MM.1S (cell line): ENCODE data around the gene BICDL2.

Experiments used
- DNase-seq: peaks from one replicate; pipeline ENCODE4 v3.0.0-alpha.2; 2015
- H2AFZ ChIP-seq: fragments of 300-600 bp; sonication (generic); 2 replicates; pipeline ENCODE4 v1.6.0; 2016; ENCODE audit warnings: antibody characterized with exemption, low read length
- H3F3A ChIP-seq: fragments of 300-600 bp; sonication (generic); 2 replicates; pipeline ENCODE4 v1.6.1; 2016; ENCODE audit warnings: mild to moderate bottlenecking, antibody characterized with exemption, low read length, moderate library complexity, mixed read lengths; ENCODE audit not compliant: insufficient read depth
- H3K27ac ChIP-seq: fragments of 300-600 bp; sonication (generic); 2 replicates; pipeline ENCODE4 v1.5.1; 2016; ENCODE audit warnings: mild to moderate bottlenecking, low read length
- H3K27me3 ChIP-seq: fragments of 300-600 bp; sonication (generic); replicated peaks from 2 replicates; pipeline ENCODE4 v1.6.0; 2016; ENCODE audit warnings: low read length; ENCODE audit not compliant: insufficient read depth
- H3K36me3 ChIP-seq: fragments of 300-600 bp; sonication (generic); replicated peaks from 2 replicates; pipeline ENCODE4 v1.6.1; 2016; ENCODE audit warnings: mild to moderate bottlenecking, low read length, mixed read lengths; ENCODE audit not compliant: insufficient read depth
- H3K4me1 ChIP-seq: fragments of 300-600 bp; sonication (generic); 2 replicates; pipeline ENCODE4 v1.6.1; 2016; ENCODE audit warnings: low read length, mixed read lengths
- H3K4me2 ChIP-seq: fragments of 300-600 bp; sonication (generic); 2 replicates; pipeline ENCODE4 v1.6.0; 2016; ENCODE audit warnings: low read depth, low read length
- H3K4me3 ChIP-seq: fragments of 300-600 bp; sonication (generic); 2 replicates; pipeline ENCODE4 v1.5.1; 2016; ENCODE audit warnings: low read length, mixed read lengths
- H3K79me2 ChIP-seq: fragments of 300-600 bp; sonication (generic); 2 replicates; pipeline ENCODE4 v1.6.1; 2016; ENCODE audit warnings: mixed run types, low read length, mixed read lengths
- H3K9ac ChIP-seq: fragments of 300-600 bp; sonication (generic); 2 replicates; pipeline ENCODE4 v1.6.1; 2016; ENCODE audit warnings: low read length, mixed read lengths
- H3K9me2 ChIP-seq: fragments of 300-600 bp; sonication (generic); replicated peaks from 2 replicates; pipeline ENCODE4 v1.6.1; 2016; ENCODE audit warnings: mild to moderate bottlenecking, low read length, mixed read lengths; ENCODE audit not compliant: insufficient read depth
- H3K9me3 ChIP-seq: fragments of 300-600 bp; sonication (generic); replicated peaks from 2 replicates; pipeline ENCODE4 v1.6.1; 2016; ENCODE audit warnings: mild to moderate bottlenecking, low read length, mixed read lengths; ENCODE audit not compliant: insufficient read depth
- H4K20me1 ChIP-seq: fragments of 300-600 bp; sonication (generic); 2 replicates; pipeline ENCODE4 v1.6.1; 2016; ENCODE audit warnings: mild to moderate bottlenecking, low read length, moderate library complexity, mixed read lengths; ENCODE audit not compliant: insufficient read depth
- EZH2 ChIP-seq: fragments of 300-600 bp; sonication (generic); optimal IDR thresholded peaks from 2 replicates; pipeline ENCODE3; 2017; ENCODE audit warnings: low read depth, mild to moderate bottlenecking, antibody characterized with exemption, low read length, mixed read lengths
- EZH2phosphoT487 ChIP-seq: fragments of 300-600 bp; sonication (generic); IDR thresholded peaks from 2 replicates; pipeline ENCODE4 v1.6.1; 2018; ENCODE audit warnings: antibody characterized with exemption, low read length
- TF ChIP-seq, protein P1 (sequence below): fragments of 300-600 bp; sonication (generic); IDR thresholded peaks from 2 replicates; pipeline ENCODE4 v1.5.1; 2016; ENCODE audit warnings: antibody characterized with exemption, low read length, mixed read lengths

BICDL2 gene

GRCh38 chr16:2991566-2992261 lies 45.0 kb downstream of the BICDL2 start:
- TF ChIP-seq, protein P1, sequence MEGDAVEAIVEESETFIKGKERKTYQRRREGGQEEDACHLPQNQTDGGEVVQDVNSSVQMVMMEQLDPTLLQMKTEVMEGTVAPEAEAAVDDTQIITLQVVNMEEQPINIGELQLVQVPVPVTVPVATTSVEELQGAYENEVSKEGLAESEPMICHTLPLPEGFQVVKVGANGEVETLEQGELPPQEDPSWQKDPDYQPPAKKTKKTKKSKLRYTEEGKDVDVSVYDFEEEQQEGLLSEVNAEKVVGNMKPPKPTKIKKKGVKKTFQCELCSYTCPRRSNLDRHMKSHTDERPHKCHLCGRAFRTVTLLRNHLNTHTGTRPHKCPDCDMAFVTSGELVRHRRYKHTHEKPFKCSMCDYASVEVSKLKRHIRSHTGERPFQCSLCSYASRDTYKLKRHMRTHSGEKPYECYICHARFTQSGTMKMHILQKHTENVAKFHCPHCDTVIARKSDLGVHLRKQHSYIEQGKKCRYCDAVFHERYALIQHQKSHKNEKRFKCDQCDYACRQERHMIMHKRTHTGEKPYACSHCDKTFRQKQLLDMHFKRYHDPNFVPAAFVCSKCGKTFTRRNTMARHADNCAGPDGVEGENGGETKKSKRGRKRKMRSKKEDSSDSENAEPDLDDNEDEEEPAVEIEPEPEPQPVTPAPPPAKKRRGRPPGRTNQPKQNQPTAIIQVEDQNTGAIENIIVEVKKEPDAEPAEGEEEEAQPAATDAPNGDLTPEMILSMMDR, result no peak
- TF ChIP-seq EZH2phosphoT487 (no peak), EZH2 (no peak)
- DNase-seq, result no peak
- H3K4me3 ChIP-seq, result no peak overlapping the region
- H2AFZ ChIP-seq, result no peak overlapping the region
- no peak overlapping the region for H3K27ac ChIP-seq
- H3K36me3 ChIP-seq, result no peaks in the 10 kb centered on the region
- no peaks in the 10 kb centered on the region for H3K4me1 ChIP-seq
- no peaks in the 10 kb centered on the region for H3K79me2 ChIP-seq
- no peak overlapping the region for H3K9ac ChIP-seq
- H3F3A ChIP-seq, result no peaks in the 10 kb centered on the region
- no peaks in the 10 kb centered on the region for H3K9me3 ChIP-seq
- H3K4me2 ChIP-seq, result no peak overlapping the region
- no peaks in the 10 kb centered on the region for H3K9me2 ChIP-seq
- peaks cover 100% of the 10 kb centered on the region for H3K27me3 ChIP-seq
- no peaks in the 10 kb centered on the region for H4K20me1 ChIP-seq

GRCh38 chr16:2990891-2991290 lies 45.9 kb downstream of the BICDL2 start:
- H3K27me3 ChIP-seq, result peaks cover 100% of the 10 kb centered on the region
- H2AFZ ChIP-seq, result no peak overlapping the region
- no peak overlapping the region for H3K27ac ChIP-seq
- no peaks in the 10 kb centered on the region for H3F3A ChIP-seq
- H4K20me1 ChIP-seq, result no peaks in the 10 kb centered on the region
- H3K9me2 ChIP-seq, result no peaks in the 10 kb centered on the region
- H3K9me3 ChIP-seq, result no peaks in the 10 kb centered on the region
- H3K79me2 ChIP-seq, result no peaks in the 10 kb centered on the region
- H3K9ac ChIP-seq, result no peak overlapping the region
- no peaks in the 10 kb centered on the region for H3K4me1 ChIP-seq
- H3K4me3 ChIP-seq, result no peak overlapping the region
- DNase-seq, result no peak
- no peak overlapping the region for H3K4me2 ChIP-seq
- no peaks in the 10 kb centered on the region for H3K36me3 ChIP-seq
- TF ChIP-seq EZH2phosphoT487, result no peak
- TF ChIP-seq, protein P1, result no peak
- no peak for TF ChIP-seq EZH2

DNA sequence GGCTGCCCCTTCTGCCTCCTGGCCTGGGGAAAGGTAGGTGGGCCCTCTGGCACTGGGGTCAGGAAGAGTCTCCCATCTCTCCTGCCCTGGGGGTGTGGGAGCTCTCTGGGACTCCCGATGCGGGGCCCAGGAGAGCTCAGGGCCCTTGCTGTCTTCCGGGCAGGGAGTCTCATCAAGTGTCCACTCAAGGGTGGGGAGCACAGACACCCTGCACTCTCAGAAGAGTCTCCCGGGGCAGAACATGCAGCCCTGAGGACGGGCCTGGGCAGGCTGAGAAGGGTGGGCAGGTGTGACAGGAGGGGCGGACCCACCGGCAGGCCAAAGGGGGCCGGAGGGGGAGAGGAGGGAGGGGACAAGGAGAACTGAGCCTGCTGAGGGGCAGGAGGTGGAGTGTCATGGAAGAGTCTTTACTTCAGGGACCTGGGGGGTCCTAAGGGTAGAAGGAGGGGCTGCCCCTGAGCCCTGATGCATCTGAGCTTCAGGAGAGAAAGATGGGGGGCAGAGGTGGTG lies 48.1 kb downstream of the BICDL2 start:
- Histone ChIP-seq H4K20me1 (no peaks in the 10 kb centered on the region), H3K4me1 (peaks cover 5% of the 10 kb centered on the region; the same call in 1 of the 2 replicates), H3K9me3 (no peaks in the 10 kb centered on the region), H3K79me2 (no peaks in the 10 kb centered on the region), H3F3A (no peaks in the 10 kb centered on the region), H3K4me3 (no peak overlapping the region), H3K36me3 (no peaks in the 10 kb centered on the region), H3K4me2 (no peak overlapping the region), H3K27me3 (peaks cover 98% of the 10 kb centered on the region), H3K9ac (no peak overlapping the region), H3K9me2 (no peaks in the 10 kb centered on the region), H2AFZ (no peak overlapping the region), H3K27ac (no peak overlapping the region)
- DNase-seq, result no peak
- TF ChIP-seq EZH2 (no peak), EZH2phosphoT487 (no peak)
- TF ChIP-seq, protein P1, result no peak
